NB4 (cell line): Measurements from ENCODE around the gene PCNT.
A peak's percentile ranks its signal among the peaks of the same experiment; 100 is the strongest.
"Not testable (repeated sequence)": the region's sequence is repeated elsewhere in the genome, so short reads cannot be mapped to it uniquely, and the experiment has no call there.

Source experiments
- DNase-seq: peaks from one replicate; pipeline ENCODE4 v3.0.0; 2010; ENCODE audit warnings: low read depth
- H3K4me3 ChIP-seq: one replicate; pipeline ENCODE4 v1.5.1; 2011; ENCODE audit warnings: mild to moderate bottlenecking, low read depth, low read length, moderate library complexity
- CTCF ChIP-seq: IDR thresholded peaks from one replicate; pipeline ENCODE4 v1.5.1; 2012; ENCODE audit warnings: low read depth, low read length
- MYC ChIP-seq: IDR thresholded peaks from 2 replicates; pipeline ENCODE4 v1.6.1; 2011; ENCODE audit warnings: low read depth, low read length
- POLR2A ChIP-seq: IDR thresholded peaks from 2 replicates; pipeline ENCODE4 v1.6.1; 2011; ENCODE audit warnings: mild to moderate bottlenecking; ENCODE audit not compliant: insufficient read length; ENCODE audit errors: extremely low read depth
- TF ChIP-seq, protein P1 (sequence below): IDR thresholded peaks from 2 replicates; pipeline ENCODE4 v1.6.1; 2011; ENCODE audit warnings: low read depth, low read length

The PCNT gene

DNA sequence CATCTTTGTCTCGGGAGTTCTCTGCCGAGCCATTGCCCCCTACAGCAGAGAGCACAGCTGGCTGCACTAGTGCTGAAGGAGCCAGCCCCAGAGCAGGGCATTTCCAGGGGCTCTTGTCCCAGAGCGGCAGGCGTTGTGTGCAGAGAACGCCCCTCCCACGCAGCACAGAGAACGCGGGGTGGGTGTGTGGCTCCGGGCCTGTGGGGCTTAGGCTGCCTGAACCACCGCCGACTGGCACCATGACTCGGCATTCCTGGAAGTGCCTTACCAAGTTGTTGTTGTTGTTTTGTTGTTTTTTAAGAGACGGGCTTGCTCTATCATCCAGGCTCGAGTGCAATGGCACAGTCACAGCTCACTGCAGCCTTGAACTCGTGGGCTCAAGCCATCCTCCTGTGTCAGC lies 119.0 kb downstream of the PCNT start:
- DNase-seq, result peak; percentile 16
- H3K4me3 ChIP-seq, result no peak overlapping the region
- TF ChIP-seq MYC, result no peak
- TF ChIP-seq POLR2A, result no peak
- no peak for TF ChIP-seq CTCF
- TF ChIP-seq, protein P1, sequence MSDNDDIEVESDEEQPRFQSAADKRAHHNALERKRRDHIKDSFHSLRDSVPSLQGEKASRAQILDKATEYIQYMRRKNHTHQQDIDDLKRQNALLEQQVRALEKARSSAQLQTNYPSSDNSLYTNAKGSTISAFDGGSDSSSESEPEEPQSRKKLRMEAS, result no peak

GRCh38 chr21:46443910-46444309 lies 120.0 kb downstream of the PCNT start:
- TF ChIP-seq, protein P1, result no peak
- TF ChIP-seq POLR2A (no peak), MYC (no peak), CTCF (no peak)
- DNase-seq, result no peak
- no peak overlapping the region for H3K4me3 ChIP-seq

DNA sequence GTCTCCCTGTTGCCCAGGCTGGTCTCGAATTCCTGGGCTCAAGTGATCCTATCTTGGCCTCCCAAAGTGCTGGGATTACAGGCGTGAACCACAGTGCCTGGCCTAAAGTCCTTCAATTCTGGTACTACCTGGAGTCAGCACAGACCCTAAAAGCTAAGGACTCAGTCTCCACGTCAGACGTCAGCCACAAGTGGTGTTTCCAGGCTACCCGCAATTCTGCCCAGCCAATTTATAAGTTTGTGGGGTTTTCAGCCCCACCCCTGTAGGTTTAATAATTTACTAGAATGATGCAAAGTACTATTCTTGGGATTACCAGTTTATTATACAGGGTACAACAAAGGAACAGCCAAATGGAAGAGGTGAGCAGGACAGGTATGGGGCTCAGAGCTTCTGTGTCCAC lies 124.2 kb downstream of the PCNT start:
- TF ChIP-seq MYC, result no peak
- no peak for TF ChIP-seq CTCF
- TF ChIP-seq POLR2A, result no peak
- TF ChIP-seq, protein P1, result no peak
- no peak overlapping the region for H3K4me3 ChIP-seq
- no peak for DNase-seq

DNA sequence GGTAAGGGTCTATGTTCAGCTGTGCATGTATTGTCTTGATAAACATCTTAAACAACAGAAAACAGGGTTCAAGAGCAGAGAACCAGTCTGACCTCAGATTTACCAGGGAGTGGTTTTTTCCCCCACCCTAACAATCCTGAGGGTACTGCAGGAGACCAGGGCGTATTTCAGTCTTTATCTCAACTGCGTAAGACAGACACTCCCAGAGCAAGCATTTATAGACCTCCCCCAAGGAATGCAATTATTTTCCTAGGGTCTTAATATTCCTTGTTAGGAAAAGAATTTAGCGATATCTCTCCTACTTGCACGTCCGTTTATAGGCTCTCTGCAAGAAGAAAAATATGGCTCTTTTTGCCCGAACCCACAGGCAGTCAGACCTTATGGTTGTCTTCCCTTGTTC lies 124.9 kb downstream of the PCNT start:
- DNase-seq, result peak; percentile 18
- H3K4me3 ChIP-seq, result not testable (repeated sequence)

- no peak overlapping the region for H3K4me3 ChIP-seq
- TF ChIP-seq MYC, result no peak
- TF ChIP-seq, protein P1, result no peak
Measured at GRCh38 chr21:46452710-46453109, 128.8 kb downstream of the PCNT start.

GRCh38 chr21:46454142-46454541 lies 130.2 kb downstream of the PCNT start:
- H3K4me3 ChIP-seq, result no peak overlapping the region
- TF ChIP-seq CTCF, result no peak
- no peak for DNase-seq

More at GRCh38 chr21:46452710-46453109, 128.8 kb downstream of the PCNT start:
- DNase-seq, result no peak

DNA sequence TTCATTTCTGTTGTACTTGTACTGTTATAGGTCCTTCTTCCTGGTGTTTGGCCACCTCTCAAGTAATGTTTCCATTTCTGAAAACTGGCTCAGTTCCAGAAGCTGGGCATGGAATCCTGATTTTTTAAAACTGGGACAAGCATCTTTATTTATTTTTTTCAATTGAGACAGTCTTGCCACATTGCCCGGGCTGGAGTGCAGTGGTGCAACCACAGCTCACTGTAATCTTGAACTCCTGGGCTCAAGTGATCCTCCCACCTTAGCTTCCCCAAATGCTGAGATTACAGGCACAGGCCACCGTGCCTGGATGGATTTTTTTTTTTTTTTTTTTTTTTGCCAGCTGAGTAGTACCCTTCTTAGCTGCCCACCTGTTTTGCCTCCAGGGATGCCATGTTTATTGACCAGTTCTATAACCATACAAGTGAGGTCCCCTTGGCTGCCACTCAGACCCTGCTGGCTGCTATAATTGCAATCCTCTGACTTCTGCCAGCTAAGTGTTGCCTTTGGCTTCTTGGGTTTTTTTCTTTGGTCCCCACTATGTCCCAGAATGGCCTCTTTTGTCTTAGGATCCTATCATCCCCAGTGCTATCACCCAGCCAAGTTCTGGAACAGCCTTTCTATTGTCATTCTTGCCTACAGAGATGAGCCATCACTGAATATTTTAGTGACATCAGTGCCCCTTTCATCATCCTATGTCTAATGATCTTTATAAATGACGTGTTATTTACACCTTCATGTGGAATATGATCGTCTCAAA lies 130.9 kb downstream of the PCNT start:
- H3K4me3 ChIP-seq, result no peak overlapping the region
- peak; percentile 22 for DNase-seq
- TF ChIP-seq POLR2A (no peak), MYC (no peak), CTCF (no peak)
- TF ChIP-seq, protein P1, result no peak
